Measurements from ENCODE around the gene ATP6V0D1. TPM values are rescaled to one million over a fixed set of nuclear protein-coding genes. Genes with fewer than 3 reads are reported as not detected.

Gene ATP6V0D1
- total RNA-seq, 1 donor from 2014 or later = 64.3 TPM

- H3K4me3 ChIP-seq = no peak overlapping the region
- no peaks in the 10 kb centered on the region for H3K27me3 ChIP-seq
- intact Hi-C loops (cut with DNase I) = no loop called here
- H3K27ac ChIP-seq = no peak overlapping the region
- no peak for TF ChIP-seq CTCF (IDR thresholded peaks at IDR 0.05)
- H3K9me3 ChIP-seq = no peaks in the 10 kb centered on the region
- peaks cover 18 to 24% of the 10 kb centered on the region in 2 donors for H3K36me3 ChIP-seq
- no peak for DNase-seq (ENCODE audit: low spot score in 2 of 2)
- H3K4me1 ChIP-seq = peaks cover 25 to 47% of the 10 kb centered on the region in 2 donors
Measured at GRCh38 chr16:67454104-67454503, 26.9 kb downstream of the ATP6V0D1 start.

- Histone ChIP-seq H3K36me3 (peaks cover 27 to 38% of the 10 kb centered on the region in 2 donors), H3K9me3 (no peaks in the 10 kb centered on the region), H3K4me3 (no peak overlapping the region), H3K4me1 (peaks cover 4 to 25% of the 10 kb centered on the region in 2 donors), H3K27me3 (no peaks in the 10 kb centered on the region), H3K27ac (no peak overlapping the region)
- no peak for TF ChIP-seq CTCF (IDR thresholded peaks at IDR 0.05)
- no peak for DNase-seq (ENCODE audit: low spot score in 2 of 2)
- intact Hi-C loops (cut with DNase I) = no loop called here
Measured at GRCh38 chr16:67451704-67452435, 29.1 kb downstream of the ATP6V0D1 start.

GRCh38 chr16:67451061-67451703 is 29.8 kb downstream of the ATP6V0D1 start:
- TF ChIP-seq CTCF (IDR thresholded peaks at IDR 0.05) = no peak
- Histone ChIP-seq H3K4me3 (no peak overlapping the region), H3K9me3 (no peaks in the 10 kb centered on the region), H3K36me3 (peaks cover 27 to 38% of the 10 kb centered on the region in 2 donors), H3K27me3 (no peaks in the 10 kb centered on the region), H3K4me1 (peaks cover 0 to 21% of the 10 kb centered on the region in 2 donors), H3K27ac (no peak overlapping the region)
- intact Hi-C loops (cut with DNase I) = no loop called here
- DNase-seq (ENCODE audit: low spot score in 2 of 2) = no peak

- no peak for TF ChIP-seq CTCF (IDR thresholded peaks at IDR 0.05)
- Histone ChIP-seq H3K4me3 (no peak overlapping the region), H3K9me3 (no peaks in the 10 kb centered on the region), H3K27ac (no peak overlapping the region), H3K36me3 (peaks cover 27 to 46% of the 10 kb centered on the region in 2 donors), H3K27me3 (no peaks in the 10 kb centered on the region), H3K4me1 (peaks cover 0 to 20% of the 10 kb centered on the region in 2 donors)
- no peak for DNase-seq (ENCODE audit: low spot score in 2 of 2)
- intact Hi-C loops (cut with DNase I) = no loop called here
Measured at GRCh38 chr16:67449739-67450138, 31.2 kb downstream of the ATP6V0D1 start.

GRCh38 chr16:67449336-67449735 is 31.6 kb downstream of the ATP6V0D1 start:
- H3K4me3 ChIP-seq = no peak overlapping the region
- H3K27ac ChIP-seq = no peak overlapping the region
- intact Hi-C loops (cut with DNase I) = no loop called here
- TF ChIP-seq CTCF (IDR thresholded peaks at IDR 0.05) = no peak
- no peaks in the 10 kb centered on the region for H3K9me3 ChIP-seq
- peaks cover 0 to 20% of the 10 kb centered on the region in 2 donors for H3K4me1 ChIP-seq
- H3K27me3 ChIP-seq = no peaks in the 10 kb centered on the region
- peaks cover 27 to 48% of the 10 kb centered on the region in 2 donors for H3K36me3 ChIP-seq
- DNase-seq (ENCODE audit: low spot score in 2 of 2) = no peak

All from ascending aorta (tissue), 2 donors.